K562 (cell line): Measurements from ENCODE around the gene FAM177B. TPM values are rescaled to one million over a fixed set of nuclear protein-coding genes. Genes with fewer than 3 reads are reported as not detected.

Source experiments
- CUX1 ChIP-seq: fragments of 200-800 bp; sonication (Bioruptor generic); IDR thresholded peaks from 2 replicates; pipeline ENCODE4 v1.6.1; 2016; ENCODE audit warnings: missing genetic modification characterization, missing compliant biosample characterization
- MAX ChIP-seq: sonication (generic); formaldehyde crosslinking; IDR thresholded peaks from 2 replicates; pipeline ENCODE4 v1.9.0; 2022; ENCODE audit warnings: mild to moderate bottlenecking, missing genetic modification reagents
- ZBTB9 ChIP-seq: fragments of 450-650 bp; formaldehyde crosslinking; IDR thresholded peaks from 2 replicates; pipeline ENCODE4 v1.4.0; 2020; ENCODE audit warnings: mild to moderate bottlenecking, moderate library complexity
- ZC3H8 ChIP-seq: fragments of 450-650 bp; IDR thresholded peaks from 2 replicates; pipeline ENCODE4 v1.6.1; 2017
- polyA plus RNA-seq, 8 experiments: library from polyadenylated mRNA; depleted of rRNA in 4 of 8; stranded (reverse) in 5 of 8; unstranded in 3 of 8; fragments of >200 nt; fragmentation: Nextera tagmentation in 2 of 8; fragmentation: Illumina TruSeq in 1 of 8; extraction: Ambion mirVana in 2 of 8; extraction: Trizol in 1 of 8; gene quantifications; 2 replicates each; pipeline versions ENCODE4 v1.2.1 to v1.2.3, GENCODE V29; 2011 to 2014; ENCODE audit warnings: inconsistent platforms in 1 of 8, missing spikeins in 1 of 8
- total RNA-seq, 7 experiments: library from RNA; depleted of rRNA in 6 of 7; stranded (reverse); fragments of >200 nt in 6 of 7; fragmentation: Illumina TruSeq in 2 of 7; extraction: Trizol in 2 of 7; gene quantifications; 2 replicates each; pipeline versions ENCODE4 v1.2.1 to v1.2.3, GENCODE V29; 2011 to 2021; ENCODE audit warnings: low replicate concordance in 1 of 7

FAM177B gene
- total and polyA plus RNA-seq, 9 of the 15 experiments (the other 6 are each of a cell fraction or from before 2014, with no cell fraction given): not detected

GRCh38 chr1:222777463-222777862 is 40.5 kb downstream of the FAM177B start (continued):
- TF ChIP-seq ZC3H8 (no peak), CUX1 (CRISPR knock-in tag) (no peak), ZBTB9 (CRISPR knock-in tag) (no peak), MAX (CRISPR knock-in tag) (no peak)
